Epithelial cell of esophagus (primary cell): Measurements from ENCODE around the gene RBFOX2.

Experiments used
- DNase-seq: peaks from one replicate; pipeline ENCODE4 v3.0.0; 2010; ENCODE audit warnings: low read depth
- H3K4me3 ChIP-seq: 2 replicates; pipeline ENCODE4 v1.5.1; 2011; ENCODE audit warnings: mild to moderate bottlenecking, low read length, control low read depth
- TF ChIP-seq, protein P1 (sequence below): IDR thresholded peaks from 2 replicates; pipeline ENCODE4 v1.5.1; 2011; ENCODE audit warnings: low read depth, mild to moderate bottlenecking, low read length, control low read depth, inconsistent platforms; ENCODE audit not compliant: insufficient read depth; ENCODE audit errors: missing control alignments

The RBFOX2 gene

DNA sequence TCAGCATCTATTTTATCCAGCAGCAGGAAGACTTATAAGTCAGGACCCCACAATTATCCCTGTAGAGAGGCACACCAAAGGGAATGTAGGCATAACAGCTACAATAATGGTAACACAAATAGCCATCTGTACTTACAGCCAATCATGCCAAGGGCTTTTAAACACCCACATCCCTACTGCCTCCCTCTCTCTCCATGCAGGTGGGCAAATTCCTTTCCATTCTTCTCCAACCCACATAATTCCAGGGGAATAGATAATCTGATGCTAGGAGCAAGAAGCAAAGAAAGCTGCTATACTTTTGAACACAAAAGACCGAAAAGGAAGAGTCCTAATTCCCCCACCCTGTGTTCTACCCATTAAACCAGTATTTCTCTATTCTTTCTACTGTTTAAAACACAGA, 46.7 kb downstream of the RBFOX2 start:
- TF ChIP-seq, protein P1, sequence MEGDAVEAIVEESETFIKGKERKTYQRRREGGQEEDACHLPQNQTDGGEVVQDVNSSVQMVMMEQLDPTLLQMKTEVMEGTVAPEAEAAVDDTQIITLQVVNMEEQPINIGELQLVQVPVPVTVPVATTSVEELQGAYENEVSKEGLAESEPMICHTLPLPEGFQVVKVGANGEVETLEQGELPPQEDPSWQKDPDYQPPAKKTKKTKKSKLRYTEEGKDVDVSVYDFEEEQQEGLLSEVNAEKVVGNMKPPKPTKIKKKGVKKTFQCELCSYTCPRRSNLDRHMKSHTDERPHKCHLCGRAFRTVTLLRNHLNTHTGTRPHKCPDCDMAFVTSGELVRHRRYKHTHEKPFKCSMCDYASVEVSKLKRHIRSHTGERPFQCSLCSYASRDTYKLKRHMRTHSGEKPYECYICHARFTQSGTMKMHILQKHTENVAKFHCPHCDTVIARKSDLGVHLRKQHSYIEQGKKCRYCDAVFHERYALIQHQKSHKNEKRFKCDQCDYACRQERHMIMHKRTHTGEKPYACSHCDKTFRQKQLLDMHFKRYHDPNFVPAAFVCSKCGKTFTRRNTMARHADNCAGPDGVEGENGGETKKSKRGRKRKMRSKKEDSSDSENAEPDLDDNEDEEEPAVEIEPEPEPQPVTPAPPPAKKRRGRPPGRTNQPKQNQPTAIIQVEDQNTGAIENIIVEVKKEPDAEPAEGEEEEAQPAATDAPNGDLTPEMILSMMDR, result no peak
- H3K4me3 ChIP-seq, result no peak overlapping the region
- no peak for DNase-seq

- H3K4me3 ChIP-seq, result no peak overlapping the region
- TF ChIP-seq, protein P1, result no peak
- DNase-seq, result no peak
Observed at GRCh38 chr22:35978889-35979288, 49.7 kb downstream of the RBFOX2 start.

DNA sequence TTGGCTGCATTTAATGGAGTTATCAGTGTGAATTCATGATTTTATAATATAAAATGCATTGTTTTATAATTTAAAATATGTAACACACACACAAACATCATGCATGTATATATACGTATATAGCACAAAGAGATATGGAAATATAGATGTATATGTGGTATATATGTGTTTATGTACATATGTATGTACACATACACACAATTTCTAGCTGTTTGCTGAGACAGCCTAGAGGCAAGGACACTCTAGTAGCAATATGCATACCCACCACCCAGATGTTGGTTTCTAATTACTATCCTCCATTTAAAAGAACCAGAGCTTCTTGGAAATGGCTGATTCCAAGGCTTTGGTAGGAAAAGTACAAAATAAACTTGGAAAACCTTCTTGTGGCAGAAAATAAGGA, 50.4 kb downstream of the RBFOX2 start:
- DNase-seq, result no peak
- TF ChIP-seq, protein P1, result no peak
- H3K4me3 ChIP-seq, result no peak overlapping the region

- no peak overlapping the region for H3K4me3 ChIP-seq
- TF ChIP-seq, protein P1, result no peak
- no peak for DNase-seq
Observed at GRCh38 chr22:35977136-35977535, 51.5 kb downstream of the RBFOX2 start.

DNA sequence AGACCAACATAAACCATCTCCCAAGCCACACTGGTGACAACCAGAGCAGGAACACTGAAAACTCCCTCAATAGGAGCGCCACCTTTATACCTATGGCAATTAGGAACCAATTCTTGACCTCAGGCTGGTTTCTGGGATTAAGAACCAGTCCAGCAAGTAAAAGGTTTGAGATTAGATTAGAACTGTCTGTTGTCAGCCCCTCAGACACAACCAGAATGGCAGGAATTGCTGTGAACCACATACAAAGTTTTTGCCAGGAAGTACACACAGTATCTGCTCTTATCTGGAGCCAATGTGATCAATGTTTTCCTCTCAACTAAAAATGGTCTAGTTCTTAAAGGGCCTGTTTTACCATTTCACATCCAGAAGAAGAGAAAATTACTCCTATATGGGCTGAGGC, 55.2 kb downstream of the RBFOX2 start:
- no peak for DNase-seq
- no peak overlapping the region for H3K4me3 ChIP-seq
- TF ChIP-seq, protein P1, result no peak

DNA sequence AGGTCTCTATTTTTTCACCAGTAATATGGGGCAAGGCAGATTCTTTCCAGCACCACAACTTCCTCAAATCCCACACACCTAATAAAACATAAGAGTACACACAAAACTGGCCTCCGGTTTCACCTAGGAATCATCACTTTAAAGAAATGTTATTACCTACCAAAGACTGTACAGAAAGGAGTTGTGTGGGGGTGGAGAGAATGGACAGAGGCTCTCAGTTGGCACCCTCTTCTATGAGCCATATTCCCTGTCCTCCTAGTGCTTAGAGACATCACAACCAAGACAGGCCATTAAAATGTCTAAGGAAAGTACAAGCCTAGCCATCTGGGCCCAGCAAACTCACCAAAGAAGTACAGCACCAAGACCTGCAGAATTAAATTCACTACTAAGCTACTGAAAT, 56.1 kb downstream of the RBFOX2 start:
- TF ChIP-seq, protein P1, result no peak
- no peak overlapping the region for H3K4me3 ChIP-seq
- DNase-seq, result no peak

DNA sequence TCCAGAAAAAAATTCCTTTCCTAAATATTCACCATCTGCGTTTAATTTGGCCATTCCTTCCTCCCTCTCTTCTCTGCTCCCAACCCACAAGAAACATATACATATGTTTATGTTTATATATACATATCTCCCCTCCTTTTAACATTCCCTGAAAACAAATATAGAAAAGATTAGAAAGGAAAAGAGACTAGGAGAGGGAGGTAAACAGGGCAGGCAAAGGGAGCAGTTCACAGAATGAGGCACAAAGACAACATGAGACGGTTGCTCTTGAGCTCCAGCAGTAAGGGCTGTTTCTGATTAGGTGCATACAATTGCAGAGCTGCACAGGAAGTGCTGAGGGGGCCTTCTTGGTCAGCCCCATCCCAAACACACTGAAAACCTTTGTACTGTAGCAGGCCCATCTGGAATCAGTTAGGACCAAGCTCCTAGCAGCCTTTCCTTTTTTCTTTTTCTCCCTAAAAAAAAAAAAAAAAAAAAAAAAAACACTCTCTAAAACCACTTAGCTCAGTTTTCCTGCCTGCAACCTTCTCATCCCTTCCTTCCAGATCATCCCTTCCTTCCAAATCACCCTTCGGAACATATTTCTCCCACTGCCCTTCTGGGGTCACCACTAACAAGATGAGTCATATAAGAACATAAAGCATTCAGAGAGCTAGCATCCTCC, 57.0 kb downstream of the RBFOX2 start:
- H3K4me3 ChIP-seq, result no peak overlapping the region
- TF ChIP-seq, protein P1, result no peak
- no peak for DNase-seq
